ENCODE data around the gene BCAS1.

- TF ChIP-seq CTCF (IDR thresholded peaks at IDR 0.05), result no peak
- TF ChIP-seq EZH2 (IDR thresholded peaks at IDR 0.05; ENCODE audit: borderline replicate concordance, insufficient read depth, low read depth, low read length, poor library complexity, severe bottlenecking), result no peak
Measured at GRCh38 chr20:53993310-53993709, 77.1 kb downstream of the BCAS1 start.

Measured in B cell (primary cell).